Fibroblast of skin of left quadriceps (primary cell): ENCODE measurements around the gene YAP1.
A peak's percentile ranks its signal among the peaks of the same experiment; 100 is the strongest.

Experiments used
- DNase-seq, 2 experiments: peaks; one replicate each; pipeline ENCODE4 v3.0.0-alpha.2; 2013; ENCODE audit warnings: low read depth in 2 of 2

The YAP1 gene

DNA sequence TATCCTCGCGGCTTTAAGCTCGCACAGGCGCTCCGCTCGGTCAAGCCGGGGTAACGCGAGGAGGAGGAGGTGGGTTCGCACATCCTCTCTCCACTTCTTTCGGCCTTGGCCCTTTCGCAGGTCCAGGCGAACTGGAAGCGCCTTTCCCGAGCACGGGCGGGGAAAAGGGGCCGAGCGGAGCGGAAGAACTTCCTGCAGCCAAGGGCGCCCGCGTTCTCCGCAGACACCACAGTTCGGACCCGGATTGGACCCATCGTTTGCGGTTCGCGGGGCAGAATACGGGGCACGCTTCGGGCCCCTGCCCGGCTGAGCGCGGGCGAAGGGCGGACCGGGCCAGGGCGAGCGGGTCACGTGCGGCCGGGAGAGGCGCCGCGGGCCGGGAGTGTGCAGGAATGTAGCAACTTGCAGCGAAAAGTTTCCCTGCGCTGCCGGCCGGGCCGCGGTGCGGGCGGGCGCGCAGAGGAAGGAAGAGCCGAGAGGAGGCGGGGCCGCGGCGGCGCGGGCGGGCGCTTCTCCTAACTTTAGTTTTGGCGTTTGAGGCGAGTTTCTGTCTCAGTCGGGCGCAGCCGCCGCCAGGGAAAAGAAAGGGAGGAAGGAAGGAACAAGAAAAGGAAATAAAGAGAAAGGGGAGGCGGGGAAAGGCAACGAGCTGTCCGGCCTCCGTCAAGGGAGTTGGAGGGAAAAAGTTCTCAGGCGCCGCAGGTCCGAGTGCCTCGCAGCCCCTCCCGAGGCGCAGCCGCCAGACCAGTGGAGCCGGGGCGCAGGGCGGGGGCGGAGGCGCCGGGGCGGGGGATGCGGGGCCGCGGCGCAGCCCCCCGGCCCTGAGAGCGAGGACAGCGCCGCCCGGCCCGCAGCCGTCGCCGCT, at the start of gene YAP1:
YAP1 (plus strand) TSS at position 552 of the 865 bp plus-strand sequence. CDS start 402 bp downstream, outside the sequence.
- peak; percentile 90 for DNase-seq

DNA sequence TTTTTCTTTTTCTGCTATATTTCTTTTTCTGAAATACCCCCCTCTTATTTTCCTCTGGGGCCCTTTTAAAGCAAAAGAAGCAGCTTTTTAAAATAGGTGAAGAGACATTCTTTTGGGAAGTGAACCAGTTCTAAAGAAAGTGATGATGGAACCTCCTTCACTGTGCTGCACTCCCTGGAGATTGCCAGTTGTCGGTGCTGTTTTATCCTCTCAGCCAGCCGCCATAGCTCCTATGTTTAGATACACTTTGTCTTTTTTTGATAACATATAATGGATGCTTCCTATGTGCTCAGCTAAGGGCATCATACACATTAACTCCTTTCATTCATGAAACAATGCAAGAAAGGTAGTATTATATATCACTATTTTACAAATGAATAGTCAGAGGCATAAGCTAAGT, 49.0 kb upstream of the YAP1 start:
- DNase-seq: no peak

DNA sequence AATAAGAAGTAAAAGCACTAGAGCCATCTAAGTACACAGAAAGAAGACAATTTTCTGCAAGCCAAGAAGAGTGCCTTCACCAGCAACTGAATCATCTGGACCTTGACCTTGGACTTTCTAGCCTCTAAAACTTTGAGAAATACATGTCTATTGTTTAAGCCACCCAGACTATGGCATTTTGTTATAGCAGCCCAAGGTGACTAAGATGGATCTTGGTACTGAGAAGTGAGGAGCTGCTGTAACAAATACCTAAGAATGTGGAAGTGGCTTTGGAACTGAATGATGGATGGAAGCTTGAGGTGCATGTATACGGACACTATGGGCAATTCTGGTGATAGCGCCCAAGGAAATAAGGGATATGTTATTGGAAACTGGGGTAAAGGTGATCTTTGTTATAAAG, 48.1 kb upstream of the YAP1 start:
- DNase-seq: no peak

DNA sequence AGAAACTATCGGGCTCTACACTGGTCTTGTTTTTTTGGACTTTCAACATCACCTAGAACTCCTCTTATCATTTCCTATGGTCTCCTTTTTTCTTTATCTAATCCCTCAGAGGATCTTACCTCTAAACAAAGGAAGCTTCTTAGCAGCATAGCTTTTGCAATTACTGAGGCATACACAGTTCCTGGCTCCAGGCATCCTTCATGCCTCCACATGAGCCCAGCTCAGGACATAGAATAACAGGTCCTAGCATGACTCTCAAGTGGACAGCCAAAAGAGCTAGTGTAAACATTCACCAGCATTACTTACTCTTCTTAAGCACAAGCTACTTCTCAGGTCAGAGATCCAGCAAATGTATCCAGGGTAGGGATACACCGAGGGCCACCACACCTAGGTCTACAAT, 45.9 kb upstream of the YAP1 start:
- no peak for DNase-seq

DNA sequence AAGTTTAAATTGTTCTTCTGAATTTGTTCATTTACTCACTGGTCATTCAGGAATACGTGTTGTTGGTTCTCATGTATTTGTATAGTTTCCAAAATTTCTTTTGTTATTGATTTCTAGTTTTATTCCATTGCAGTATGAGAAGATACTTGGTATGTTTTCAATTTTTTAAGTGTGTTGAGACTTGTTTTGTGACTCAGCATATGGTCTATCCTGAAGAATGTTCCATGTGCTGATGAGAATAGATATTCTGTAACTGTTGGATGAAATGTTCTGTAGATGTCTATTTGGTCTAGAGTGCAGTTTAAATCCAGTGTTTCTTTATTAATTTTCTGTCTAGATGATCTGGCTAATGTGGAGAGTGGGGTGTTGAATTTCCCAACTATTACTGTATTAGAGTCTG, 39.5 kb upstream of the YAP1 start:
- no peak for DNase-seq

DNA sequence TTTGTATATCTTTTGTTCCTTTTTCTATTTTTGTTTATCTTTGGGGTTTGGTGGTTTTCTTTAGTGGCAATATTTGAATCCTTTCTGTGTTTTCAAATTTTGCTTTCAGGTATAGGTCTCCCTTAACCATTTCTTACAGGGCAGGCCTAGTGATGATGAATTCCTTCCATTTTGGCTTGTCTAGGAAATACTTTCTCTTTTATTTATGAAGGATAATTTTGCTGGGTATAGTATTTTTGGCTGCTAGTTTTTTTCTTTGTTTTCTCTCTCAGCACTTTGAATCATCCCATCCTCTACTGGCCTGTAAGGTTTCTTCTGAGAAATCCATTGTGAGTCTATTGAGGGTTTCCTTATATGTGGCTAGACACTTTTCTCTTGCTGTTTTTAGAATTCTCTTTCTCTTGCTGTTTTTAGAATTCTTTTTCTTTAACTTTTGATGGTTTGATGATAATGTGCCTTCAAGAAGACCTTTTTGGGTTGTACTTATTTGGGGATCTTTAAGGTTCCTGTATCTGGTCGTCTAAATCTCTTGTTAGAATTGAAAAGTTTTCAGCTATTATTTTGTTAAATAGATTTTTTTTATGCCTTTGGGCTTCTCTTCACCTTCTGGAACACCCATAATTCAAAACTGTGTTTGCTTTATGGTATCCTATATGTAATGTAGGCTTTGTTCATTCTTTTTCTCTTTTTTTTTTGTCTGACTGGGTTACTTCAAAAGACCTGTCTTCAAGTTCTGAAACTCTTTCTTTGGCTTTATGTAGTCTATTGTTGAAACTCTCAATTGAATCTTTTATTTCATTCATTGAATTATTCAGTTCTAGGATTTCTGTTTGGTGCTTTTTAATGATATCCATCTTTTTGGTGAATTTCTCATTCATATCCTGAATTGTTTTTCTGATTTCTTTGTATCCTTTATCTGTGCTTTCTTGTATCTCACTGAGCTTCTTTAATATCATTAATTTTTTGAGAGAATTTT, 38.5 kb upstream of the YAP1 start:
- DNase-seq: no peak

GRCh38 chr11:102073253-102073652, 37.0 kb upstream of the YAP1 start:
- DNase-seq: no peak

- DNase-seq: no peak
Measured at GRCh38 chr11:102079625-102080024, 30.6 kb upstream of the YAP1 start.

DNA sequence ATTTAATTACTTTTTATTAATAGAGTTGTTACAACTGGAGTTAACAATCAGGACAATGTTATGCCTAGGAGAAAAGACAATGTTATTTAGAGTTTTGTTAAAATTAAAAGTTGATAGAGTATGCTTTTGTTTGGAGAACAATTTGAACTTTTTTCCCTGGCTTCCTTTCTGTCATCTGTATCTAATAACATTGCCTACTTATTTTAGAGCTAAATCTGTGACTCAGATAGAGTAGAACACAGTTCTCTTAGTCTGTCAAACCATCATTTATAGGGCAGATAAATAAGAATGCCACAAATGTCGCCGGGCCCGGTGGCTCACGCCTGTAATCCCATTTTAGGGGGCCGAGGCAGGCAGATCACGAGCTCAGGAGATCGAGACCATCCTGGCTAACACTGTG, 28.9 kb upstream of the YAP1 start:
- peak in 1 of 2 experiments; percentile 1 for DNase-seq

GRCh38 chr11:102085864-102086551, 24.2 kb upstream of the YAP1 start:
- no peak for DNase-seq

DNA sequence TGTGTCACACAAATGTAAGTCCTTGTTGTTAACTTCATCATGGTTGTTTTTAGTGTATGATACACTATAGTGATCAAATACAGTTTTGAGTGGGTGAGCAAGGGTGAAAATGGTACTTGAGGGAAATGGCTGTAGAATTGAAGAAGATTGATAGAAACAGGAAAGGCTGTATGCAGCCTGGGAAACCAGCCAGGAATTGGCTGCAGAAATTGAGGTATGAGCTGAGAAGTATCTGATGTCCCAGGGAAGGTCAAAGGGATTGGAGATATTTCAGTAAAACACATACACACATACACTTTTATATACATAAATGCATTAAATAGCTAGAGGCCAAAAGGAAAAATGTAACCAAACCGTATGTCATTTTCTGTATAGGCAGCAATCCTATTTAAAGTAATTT, 13.1 kb upstream of the YAP1 start:
- no peak for DNase-seq

DNA sequence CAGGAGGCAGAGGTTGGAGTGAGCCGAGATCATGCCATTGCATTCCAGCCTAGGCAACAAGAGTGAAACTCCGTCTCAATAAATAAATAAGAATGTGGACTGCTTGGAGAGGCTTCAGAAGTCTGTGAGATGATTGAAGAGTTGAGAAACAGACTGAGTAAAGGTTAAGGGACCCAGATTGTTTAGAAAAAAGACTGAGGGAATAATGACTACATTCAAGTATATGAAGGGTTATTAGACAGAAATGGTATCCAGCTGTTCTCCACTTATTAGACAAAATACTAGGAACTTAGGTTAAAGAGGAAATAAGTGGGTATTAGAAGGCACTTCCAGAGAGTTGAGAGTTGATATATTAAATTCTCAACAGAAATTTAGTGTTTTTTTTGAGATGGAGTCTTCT, 10.5 kb upstream of the YAP1 start:
- no peak for DNase-seq

- DNase-seq: no peak
Measured at GRCh38 chr11:102108734-102109440, 1.4 kb upstream of the YAP1 start.

DNA sequence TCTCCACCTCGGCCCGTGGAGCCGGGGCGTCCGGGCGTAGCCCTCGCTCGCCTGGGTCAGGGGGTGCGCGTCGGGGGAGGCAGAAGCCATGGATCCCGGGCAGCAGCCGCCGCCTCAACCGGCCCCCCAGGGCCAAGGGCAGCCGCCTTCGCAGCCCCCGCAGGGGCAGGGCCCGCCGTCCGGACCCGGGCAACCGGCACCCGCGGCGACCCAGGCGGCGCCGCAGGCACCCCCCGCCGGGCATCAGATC, 439 bp downstream of the YAP1 start:
- no peak for DNase-seq

DNA sequence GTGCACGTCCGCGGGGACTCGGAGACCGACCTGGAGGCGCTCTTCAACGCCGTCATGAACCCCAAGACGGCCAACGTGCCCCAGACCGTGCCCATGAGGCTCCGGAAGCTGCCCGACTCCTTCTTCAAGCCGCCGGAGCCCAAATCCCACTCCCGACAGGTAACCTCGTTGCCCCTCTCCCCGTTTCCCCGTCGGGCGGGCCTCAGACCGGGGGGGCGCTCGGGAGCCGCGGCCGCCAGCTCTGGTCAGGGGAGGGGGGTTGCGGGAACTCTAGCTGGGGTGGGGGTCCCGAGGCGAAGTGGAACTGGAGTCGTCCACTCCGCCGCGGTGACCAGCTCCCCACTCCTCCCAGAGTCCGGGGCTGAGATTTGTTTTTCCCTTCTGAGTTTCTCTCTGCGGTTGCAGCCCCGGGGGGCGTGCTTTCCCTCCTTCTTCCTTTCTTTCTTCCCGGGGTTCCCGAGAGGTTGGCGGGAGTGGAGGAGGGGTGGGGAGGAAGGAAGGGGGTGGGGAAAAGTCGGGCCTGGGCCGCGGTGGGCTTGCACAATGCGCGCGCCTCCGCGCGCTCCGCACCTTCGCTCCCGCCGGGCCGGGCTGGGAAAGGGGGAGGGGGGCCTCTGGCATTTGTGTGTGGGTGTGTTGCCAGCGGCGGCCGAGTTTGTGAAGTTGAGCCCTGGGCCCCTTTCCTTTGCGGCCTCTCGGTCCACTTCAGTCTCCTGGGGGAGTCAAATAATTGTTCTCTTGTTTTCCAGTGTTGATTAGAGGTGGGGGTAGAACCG, 952 bp downstream of the YAP1 start:
- DNase-seq: peak; percentile 87 to 88

GRCh38 chr11:102111787-102112508, 1.7 kb downstream of the YAP1 start:
- DNase-seq: peak; percentile 73 to 78

DNA sequence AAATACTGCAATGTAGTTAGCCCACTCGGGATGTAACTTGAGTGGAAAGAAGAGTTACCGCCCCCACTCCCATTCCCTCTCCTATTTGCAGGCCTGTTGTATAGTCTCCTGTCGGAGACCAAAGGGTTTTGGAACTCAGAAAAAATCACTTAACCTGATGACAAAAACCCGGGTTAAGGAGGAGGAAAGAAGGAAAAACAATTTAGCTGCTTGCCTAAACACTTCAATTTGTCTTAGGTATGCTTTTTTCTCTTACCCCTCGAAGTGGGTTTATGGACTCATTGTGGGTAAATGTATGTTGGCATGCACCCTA, 2.2 kb downstream of the YAP1 start:
- DNase-seq: no peak

- no peak for DNase-seq
Measured at GRCh38 chr11:102114032-102114431, 3.8 kb downstream of the YAP1 start.

- DNase-seq: no peak
Measured at GRCh38 chr11:102115557-102115956, 5.3 kb downstream of the YAP1 start.

DNA sequence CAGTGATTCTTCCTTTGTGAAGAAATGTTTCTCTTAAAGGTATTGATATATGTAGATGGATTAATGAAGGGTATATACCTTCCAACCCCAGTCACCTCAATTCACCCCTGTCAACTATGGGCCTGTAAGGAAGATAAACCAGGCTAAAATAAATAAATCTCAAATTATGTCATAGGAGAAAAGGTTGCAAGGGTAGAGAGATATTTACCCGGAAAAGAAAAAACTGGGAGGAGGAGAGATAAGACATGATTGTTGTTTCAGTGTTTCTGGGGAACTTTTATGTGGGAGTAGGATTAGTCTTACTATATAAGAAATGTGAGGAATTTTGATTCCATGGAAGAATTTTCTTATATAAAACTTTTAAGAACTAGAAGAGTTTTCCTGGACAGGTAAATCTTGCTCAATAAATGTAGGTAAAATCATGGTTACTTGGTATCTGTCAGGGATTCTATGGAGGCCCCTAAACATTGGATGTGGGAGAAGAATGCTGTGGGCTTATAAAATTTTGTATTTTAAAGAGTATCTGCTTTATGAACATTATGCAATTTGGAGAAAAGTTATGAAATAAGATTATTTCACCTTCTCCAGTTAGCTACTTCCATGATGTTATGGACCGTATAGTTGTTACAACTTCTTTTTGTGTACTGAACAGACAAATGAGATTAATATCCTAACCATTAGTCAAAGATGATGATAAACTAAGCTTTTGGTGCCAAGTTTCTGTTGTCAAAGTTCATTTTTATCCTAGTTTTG, 6.4 kb downstream of the YAP1 start:
- no peak for DNase-seq
